Psoas muscle (tissue), 8 donors: Measurements from ENCODE around the gene MCTP1. TPM values are rescaled to one million over a fixed set of nuclear protein-coding genes. Genes with fewer than 3 reads are reported as not detected.

ENCODE experiments used
- ATAC-seq, 4 donors: fragments of 200-7000 bp; cut with Tn5 transposase; one replicate each; pipeline ENCODE4 v1.9.1; 2020; ENCODE audit warnings: moderate library complexity in 3 of 4, mild to moderate bottlenecking in 2 of 4
- DNase-seq, 2 donors: peaks; one replicate each; pipeline ENCODE4 v3.0.0-alpha.2; 2020
- H3K27ac ChIP-seq: fragments of 200-600 bp; one replicate; pipeline ENCODE4 v1.8.0; 2022
- H3K27me3 ChIP-seq, 3 donors: fragments of 200-600 bp in 1 of 3; one replicate each; pipeline versions ENCODE4 v1.6.1 to v1.8.0; 2013 to 2022; ENCODE audit warnings: low read length in 2 of 3, mild to moderate bottlenecking in 2 of 3, moderate library complexity in 1 of 3; ENCODE audit not compliant: insufficient read depth in 3 of 3
- H3K36me3 ChIP-seq, 2 donors: fragments of 200-600 bp in 1 of 2; one replicate each; pipeline versions ENCODE4 v1.6.1 to v1.8.0; 2013 to 2022; ENCODE audit warnings: low read depth in 1 of 2, mild to moderate bottlenecking in 1 of 2, moderate library complexity in 1 of 2; ENCODE audit not compliant: insufficient read depth in 1 of 2
- H3K4me1 ChIP-seq: fragments of 200-600 bp; one replicate; pipeline ENCODE4 v1.8.0; 2022
- H3K4me3 ChIP-seq: fragments of 200-600 bp; one replicate; pipeline ENCODE4 v1.8.0; 2022; ENCODE audit warnings: mild to moderate bottlenecking
- H3K9me3 ChIP-seq: fragments of 200-600 bp; one replicate; pipeline ENCODE4 v1.8.0; 2022
- CTCF ChIP-seq: fragments of 200-600 bp; IDR thresholded peaks from one replicate; pipeline ENCODE4 v1.8.0; 2022; ENCODE audit warnings: antibody characterized with exemption
- WGBS, 3 donors: extraction: QIAGEN DNeasy Blood & Tissue Kit; methylation state at CpG; one replicate each; pipeline versions ENCODE4 v1.1.6 to v1.1.7; 2013; 5-methylcytosine and 5-hydroxymethylcytosine counted together
- intact Hi-C, 2 donors: fragments of 100-400 bp; cut with DNase I; formaldehyde crosslinking; loops; one replicate each; pipeline versions ENCODE4 v1.11.0 to v1.14.2; 2022
- polyA plus RNA-seq, 3 donors: library from polyadenylated mRNA; stranded (reverse); fragments of 200-250 nt; gene quantifications; one replicate each; pipeline ENCODE4 v1.2.3, GENCODE V29; 2013
- total RNA-seq, 4 donors: library from RNA; stranded (reverse); fragmentation: NEBNext Ultra II Directional in 2 of 4; extraction: Animal tissue kit (Norgen Biotek cat#: 25700) in 2 of 4; gene quantifications; one replicate each; pipeline versions ENCODE4 v1.2.1 to v1.2.4, GENCODE V29; 2021 to 2023
- donor health status: healthy with polysubstance abuse.
- donor health status: DM: no; HTN: no; CAD: no; lungs with moderate emphysema.
- donor health status: Bipolar disorder and iron deficiency.
- donor health status: healthy.
- donor health status: DM: yes; HTN: yes; CAD: no.
- donor health status: DM: no; HTN: no; CAD: no.
- donor health status: DM: no; HTN: no; CAD: no.
- donor health status: DM: yes; HTN: yes; CAD: no.

Gene MCTP1
- total and polyA plus RNA-seq, 7 donors, result 1.4 to 8.8 (median 3.5) TPM

- 47 to 55% (median 51%) methylated on average over 1 of the region's 1 CpG for WGBS, 3 donors
- H3K36me3 ChIP-seq, result peaks cover 0 to 12% of the 10 kb centered on the region in 2 donors
- H3K27me3 ChIP-seq, result no peaks in the 10 kb centered on the region
- H3K27ac ChIP-seq, result no peak overlapping the region
- DNase-seq (no peak), ATAC-seq (no peak)
- H3K4me3 ChIP-seq, result no peak overlapping the region
- no peak for TF ChIP-seq CTCF
- intact Hi-C loops, result loop anchor here in 1 of 2 donors (10.0 kb wide), 1 partner anchor 169 kb away; no protein-coding TSS in a partner anchor
- H3K9me3 ChIP-seq, result no peaks in the 10 kb centered on the region
- H3K4me1 ChIP-seq, result no peaks in the 10 kb centered on the region
These were observed 591.0 kb downstream of the MCTP1 start for GRCh38 chr5:94693845-94694370.

- WGBS, 3 donors, result 63 to 74% (median 66%) methylated on average over 5 of the region's 5 CpGs
- intact Hi-C loops, result loop anchor here in 1 of 2 donors (10.0 kb wide), 1 partner anchor 168 kb away; no protein-coding TSS in a partner anchor
- no peaks in the 10 kb centered on the region for H3K27me3 ChIP-seq
- H3K27ac ChIP-seq, result no peak overlapping the region
- H3K9me3 ChIP-seq, result no peaks in the 10 kb centered on the region
- H3K36me3 ChIP-seq, result peaks cover 0 to 12% of the 10 kb centered on the region in 2 donors
- H3K4me3 ChIP-seq, result no peak overlapping the region
- DNase-seq (no peak), ATAC-seq (peak in 2 of 4 donors; percentile 51 to 67)
- no peaks in the 10 kb centered on the region for H3K4me1 ChIP-seq
- TF ChIP-seq CTCF, result peak; percentile 39
These were observed 591.7 kb downstream of the MCTP1 start for GRCh38 chr5:94693043-94693822.

GRCh38 chr5:94692581-94692980, 592.3 kb downstream of the MCTP1 start:
- DNase-seq (no peak), ATAC-seq (no peak)
- no peak for TF ChIP-seq CTCF
- Histone ChIP-seq H3K9me3 (no peaks in the 10 kb centered on the region), H3K36me3 (peaks cover 0 to 12% of the 10 kb centered on the region in 2 donors), H3K4me3 (no peak overlapping the region), H3K4me1 (no peaks in the 10 kb centered on the region), H3K27me3 (no peaks in the 10 kb centered on the region), H3K27ac (no peak overlapping the region)
- intact Hi-C loops, result loop anchor here in 1 of 2 donors (10.0 kb wide), 1 partner anchor 168 kb away; no protein-coding TSS in a partner anchor
- WGBS, 3 donors, result 81 to 86% (median 83%) methylated on average over 3 of the region's 3 CpGs

- TF ChIP-seq CTCF, result no peak
- Histone ChIP-seq H3K4me1 (no peaks in the 10 kb centered on the region), H3K4me3 (no peak overlapping the region), H3K36me3 (peaks cover 0 to 12% of the 10 kb centered on the region in 2 donors), H3K9me3 (no peaks in the 10 kb centered on the region), H3K27ac (no peak overlapping the region), H3K27me3 (no peaks in the 10 kb centered on the region)
- intact Hi-C loops, result loop anchor here in 1 of 2 donors (10.0 kb wide), 1 partner anchor 167 kb away; no protein-coding TSS in a partner anchor
- ATAC-seq, result no peak
- WGBS, 3 donors, result 35 to 46% (median 36%) methylated on average over 4 of the region's 4 CpGs
- no peak for DNase-seq
These were observed 592.9 kb downstream of the MCTP1 start for GRCh38 chr5:94691949-94692348.
